Fibroblast of upper back skin (primary cell): ENCODE results near the gene PLOD3.
"Not testable (repeated sequence)": the region's sequence is repeated elsewhere in the genome, so short reads cannot be mapped to it uniquely, and the experiment has no call there.

Experiments
- DNase-seq: peaks from one replicate; pipeline ENCODE4 v3.0.0-alpha.2; 2013

The PLOD3 gene

DNA sequence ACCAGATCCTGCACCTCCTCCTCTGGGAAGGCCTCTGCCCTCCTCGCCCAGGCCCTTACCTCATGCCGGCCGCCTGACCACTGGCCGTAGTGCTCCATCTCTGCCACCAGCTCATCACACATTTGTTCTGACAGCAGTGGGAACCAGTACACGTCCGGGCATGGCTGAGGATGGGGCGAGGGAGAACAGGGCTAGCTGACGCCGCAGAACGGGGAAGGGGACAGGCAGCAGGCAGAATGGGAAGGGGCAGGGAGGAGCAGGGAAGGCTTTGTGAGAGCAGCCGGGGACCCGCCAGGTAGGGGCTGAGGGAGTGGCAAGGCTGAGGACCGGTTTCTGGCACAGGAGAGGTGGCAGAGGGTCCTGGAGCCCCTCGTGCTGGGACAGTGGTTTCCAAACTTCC is 8.6 kb downstream of the PLOD3 start:
- no peak for DNase-seq

DNA sequence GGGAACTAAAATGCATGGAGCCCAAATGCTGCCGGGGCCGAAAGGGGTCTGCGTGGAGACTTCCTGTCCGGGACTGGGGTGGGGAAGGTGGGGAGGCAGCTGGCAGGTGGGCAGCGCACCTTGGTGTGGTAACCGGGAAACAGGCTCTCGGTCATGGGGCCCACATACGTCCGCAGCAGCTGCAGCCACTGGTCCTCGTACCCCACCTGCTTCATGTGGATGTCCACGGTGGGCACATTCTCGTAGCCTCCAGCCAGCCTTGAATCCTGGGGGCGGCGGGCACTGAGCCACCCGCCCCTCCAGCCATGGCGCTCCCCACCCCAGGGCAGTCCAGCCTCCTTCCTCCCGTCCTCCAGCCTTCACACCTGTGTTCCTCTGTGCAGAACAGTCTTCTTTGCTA is 9.9 kb downstream of the PLOD3 start:
- DNase-seq, result no peak

DNA sequence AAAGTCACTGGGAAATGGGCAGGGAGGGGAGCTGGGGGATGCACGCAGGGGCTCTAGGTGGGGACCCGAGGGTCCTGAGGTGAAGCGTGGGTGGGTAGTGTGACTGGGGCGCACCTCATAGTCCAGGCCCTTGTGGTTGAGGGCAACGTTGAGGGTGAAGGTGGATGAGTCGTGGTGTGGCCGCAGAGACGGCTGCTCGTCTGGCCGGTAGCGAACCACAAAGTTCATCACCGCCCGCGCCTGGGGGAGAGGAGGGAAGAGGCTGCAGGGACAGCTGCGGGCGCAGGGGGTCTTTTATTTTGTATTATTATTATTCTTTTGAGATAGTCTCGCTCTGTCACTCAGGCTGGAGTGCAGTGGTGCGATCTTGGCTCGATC is 10.7 kb downstream of the PLOD3 start:
- DNase-seq, result no peak

DNA sequence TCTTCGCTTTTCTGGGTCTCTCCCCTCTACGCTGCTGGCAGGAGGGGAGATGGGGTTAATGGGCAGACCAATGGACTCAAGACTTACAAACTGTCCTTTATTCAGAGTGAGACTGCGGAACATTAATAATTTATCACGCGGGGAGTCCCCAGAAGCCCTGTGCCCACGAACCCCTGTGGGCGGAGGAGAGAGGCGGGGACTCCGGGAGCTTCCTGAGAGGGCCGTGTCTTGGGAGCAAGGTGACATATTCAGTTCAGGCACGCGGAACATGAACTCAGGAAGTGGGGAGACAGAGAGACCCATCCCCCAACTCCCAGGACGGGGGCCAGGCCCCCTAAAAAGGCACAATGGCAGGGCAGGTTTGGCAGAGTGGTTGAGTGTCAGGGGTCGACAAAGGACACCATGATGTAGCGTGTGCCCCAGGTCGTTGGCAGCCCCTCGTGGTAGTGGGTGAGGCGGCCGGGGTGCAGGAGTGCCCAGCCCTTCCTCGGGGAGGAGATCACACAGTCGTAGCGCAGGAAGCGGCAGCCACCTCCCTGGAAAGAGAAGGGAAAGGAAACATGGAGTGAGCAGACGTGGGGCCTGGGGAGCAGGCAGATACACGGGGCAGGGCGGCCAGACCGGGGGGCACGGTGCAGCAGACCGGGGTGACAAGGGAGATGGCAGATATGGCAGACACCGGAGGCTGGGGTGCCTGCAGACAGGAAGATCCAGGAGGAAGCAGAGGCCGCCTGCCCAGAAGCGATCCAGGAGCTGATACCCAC is 11.3 kb downstream of the PLOD3 start:
- no peak for DNase-seq

DNA sequence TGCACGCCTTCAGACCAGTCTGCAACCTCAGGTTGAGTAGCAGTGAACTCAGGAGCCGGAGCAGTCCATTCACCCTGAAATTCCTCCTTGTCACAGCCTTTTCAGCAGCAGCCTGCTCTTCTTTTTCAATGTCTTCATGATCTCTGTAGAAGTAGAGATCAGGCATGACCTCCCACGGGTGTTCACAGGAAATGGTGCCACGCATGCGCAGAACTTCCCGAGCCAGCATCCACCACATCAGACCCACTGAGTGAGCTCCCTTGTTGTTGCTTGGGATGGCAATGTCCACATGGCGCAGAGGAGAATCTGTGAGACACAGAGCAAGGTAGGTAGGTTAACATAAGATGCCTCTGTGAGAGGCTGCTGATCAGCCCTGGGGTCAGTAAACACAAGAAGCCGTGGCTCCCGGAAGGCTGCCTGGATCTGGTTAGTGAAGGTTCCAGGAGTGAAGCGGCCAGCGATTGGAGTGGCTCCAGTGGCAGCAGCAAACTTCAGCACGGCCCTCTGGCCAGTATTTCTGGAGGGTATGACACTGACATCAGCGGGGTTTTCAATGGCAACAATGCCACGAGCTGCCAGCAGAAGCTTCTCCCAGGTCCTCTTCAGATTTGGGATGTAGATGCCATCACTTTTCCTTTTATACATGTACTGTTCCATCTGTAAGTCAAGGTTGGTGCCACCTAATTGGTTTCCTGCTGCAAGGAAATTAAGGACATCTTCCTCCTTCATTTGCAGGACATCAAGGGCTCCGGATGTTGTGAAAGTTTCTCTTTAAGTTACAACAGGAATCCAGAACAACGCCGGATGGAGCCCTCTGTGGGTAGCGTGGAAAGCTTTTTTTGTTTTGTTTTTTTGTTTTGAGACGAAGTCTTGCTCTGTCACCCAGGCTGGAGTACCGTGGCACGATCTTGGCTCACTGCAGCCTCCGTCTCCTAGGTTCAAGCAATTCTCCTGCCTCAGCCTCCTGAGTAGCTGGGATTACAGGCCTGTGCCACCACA is 13.3 kb downstream of the PLOD3 start:
- not testable (repeated sequence) for DNase-seq

DNA sequence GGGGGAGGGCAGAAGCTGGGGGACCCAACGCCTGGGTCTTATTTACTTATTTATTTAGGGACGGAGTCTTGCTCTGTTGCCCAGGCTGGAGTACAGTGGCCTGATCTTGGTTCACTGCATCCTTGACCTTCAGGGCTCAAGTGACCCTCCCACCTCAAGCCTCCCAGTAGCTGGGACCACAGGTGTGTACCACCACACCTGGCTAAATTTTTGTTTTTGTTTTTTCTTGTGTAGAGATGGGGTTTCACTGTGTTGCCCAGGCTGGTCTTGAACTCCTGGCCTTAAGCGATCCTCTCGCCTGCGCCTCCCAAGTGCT is 14.8 kb downstream of the PLOD3 start:
- no peak for DNase-seq

DNA sequence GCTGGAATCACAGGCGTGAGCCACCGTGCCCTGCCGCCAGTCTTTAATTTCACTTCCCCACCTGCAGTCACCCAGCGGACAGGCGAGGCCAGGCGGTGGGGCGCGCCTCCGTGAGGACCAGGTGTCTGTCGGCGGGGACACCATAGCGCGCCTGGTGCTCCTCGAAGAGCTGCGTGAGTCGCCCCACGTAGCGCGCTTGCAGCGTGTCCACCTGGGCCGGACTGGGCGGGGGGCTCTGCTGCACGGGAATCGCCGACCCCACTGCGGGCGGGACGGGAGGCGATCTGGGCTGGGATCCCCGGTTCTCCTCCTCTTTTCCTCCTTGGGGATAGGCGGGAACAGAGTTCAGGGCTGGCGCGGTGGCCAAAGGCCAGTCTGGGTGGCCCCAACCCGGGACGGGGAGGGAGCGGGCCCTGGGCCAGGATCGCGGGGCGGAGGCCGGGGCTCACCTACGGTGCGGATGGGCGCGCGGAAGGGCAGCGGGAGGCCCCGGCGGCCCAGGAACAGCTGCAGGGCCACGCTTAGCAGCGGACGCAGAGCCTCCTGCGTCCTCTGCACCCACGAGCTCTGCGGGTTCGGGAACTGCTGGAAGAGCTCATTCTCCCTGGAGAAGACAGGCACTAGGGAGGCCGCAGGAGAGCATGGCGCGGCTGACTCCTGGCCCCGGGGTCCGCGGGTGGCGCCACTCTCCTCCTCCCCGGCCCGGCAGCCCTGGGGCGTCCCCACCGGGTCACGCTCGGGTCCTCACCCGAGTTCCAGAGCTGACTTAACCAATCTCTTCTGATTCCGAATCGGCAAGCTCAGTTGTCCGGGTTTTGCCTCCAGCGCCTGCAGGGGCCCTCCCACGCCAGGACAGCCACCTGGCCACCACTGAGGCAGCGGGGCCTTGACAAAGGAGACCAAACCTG is 15.4 kb downstream of the PLOD3 start:
- no peak for DNase-seq

DNA sequence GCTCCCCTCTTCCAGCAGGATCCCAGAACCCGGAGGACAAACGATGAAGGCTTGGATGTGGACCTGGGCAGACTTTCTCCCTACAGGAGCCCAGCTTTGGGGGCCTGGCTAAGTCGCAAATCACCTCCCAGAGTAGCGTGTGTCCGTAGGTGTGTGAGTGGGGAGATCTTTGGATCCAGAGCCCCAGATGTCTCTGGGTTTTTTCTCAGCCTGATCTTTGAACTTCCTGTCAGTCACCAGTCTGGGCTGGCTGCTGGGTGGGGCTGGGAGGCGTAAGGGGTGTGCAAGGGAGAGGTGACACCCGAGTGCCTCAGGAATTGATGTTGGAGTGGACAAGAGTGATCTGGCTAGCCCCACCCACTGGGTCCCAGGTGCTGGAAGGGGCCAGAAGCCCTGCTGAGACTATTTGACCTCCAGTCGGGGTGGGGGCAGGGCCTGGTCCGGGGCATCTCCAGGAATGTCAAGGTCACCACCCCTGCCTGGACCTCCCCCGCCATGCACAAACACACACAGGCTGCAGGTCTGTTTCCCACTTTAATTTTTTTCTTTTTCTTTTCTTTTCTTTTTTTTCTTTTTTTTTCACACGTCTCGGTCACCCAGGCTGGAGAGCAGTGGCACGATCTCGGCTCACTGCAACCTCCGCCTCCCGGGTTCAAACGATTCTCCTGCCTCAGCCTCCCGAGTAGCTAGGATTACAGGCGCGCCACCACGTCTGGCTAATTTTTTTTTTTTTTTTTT is 16.4 kb downstream of the PLOD3 start, which contains the start of gene MOGAT3:
Gene MOGAT3 (minus strand): TSS at position 175 of the 738 bp plus-strand sequence. CDS start 182 bp downstream, outside the sequence.
- no peak for DNase-seq

DNA sequence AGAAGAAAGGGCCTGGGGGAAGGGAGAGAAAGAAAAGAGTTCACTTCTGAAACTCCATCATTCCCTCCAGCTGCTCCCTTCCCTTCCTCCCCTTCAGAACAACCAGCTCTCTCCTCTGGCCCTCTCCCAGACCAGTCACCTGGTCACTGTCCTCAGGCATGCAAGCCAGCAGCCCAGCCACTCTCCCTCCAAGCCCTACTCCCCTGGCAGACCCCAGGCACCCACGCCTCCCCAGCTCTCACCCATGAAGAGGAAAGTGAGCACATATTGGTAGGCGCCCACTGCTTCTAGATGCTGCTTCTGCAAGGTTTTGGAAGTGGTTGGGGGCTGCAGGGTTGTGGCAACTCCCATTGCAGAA is 16.9 kb downstream of the PLOD3 start:
- DNase-seq, result no peak

DNA sequence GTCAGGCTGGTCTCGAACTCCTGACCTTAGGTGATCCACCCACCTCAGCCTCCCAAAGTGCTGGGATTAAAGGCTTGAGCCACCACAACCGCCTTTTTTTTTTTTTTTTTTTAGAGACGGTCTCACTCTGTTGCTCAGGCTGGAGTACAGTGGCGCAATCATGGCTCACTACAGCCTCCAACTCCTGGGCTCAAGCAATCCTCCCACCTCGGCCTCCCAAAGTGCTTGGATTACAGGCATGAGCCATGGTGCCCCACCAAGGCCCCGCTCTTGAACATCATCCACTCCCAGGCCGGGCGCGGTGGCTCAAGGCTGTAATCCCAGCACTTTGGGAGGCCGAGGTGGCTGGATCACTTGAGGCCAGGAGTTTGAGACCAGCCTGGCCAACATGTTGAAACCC is 17.9 kb downstream of the PLOD3 start:
- DNase-seq, result not testable (repeated sequence)

DNA sequence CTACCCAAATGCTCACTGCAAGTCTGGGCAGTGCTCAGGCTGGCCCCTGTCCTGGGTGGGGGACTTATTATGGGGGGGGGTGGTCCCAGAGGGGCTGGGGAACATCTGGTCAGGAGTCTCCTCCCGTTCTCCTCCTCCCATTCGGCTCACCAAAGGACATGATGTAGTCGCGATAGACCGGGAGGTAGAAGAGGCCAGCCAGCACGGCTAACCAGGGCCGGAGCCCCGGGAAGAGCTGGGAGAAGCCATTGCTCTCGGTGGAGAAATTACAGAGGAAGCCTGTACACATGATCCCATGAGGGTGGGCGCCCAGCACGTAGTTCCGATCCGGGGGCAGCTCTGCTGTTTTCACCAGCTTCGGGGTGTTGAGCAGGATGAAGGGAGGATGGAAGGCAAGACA is 18.9 kb downstream of the PLOD3 start:
- no peak for DNase-seq

DNA sequence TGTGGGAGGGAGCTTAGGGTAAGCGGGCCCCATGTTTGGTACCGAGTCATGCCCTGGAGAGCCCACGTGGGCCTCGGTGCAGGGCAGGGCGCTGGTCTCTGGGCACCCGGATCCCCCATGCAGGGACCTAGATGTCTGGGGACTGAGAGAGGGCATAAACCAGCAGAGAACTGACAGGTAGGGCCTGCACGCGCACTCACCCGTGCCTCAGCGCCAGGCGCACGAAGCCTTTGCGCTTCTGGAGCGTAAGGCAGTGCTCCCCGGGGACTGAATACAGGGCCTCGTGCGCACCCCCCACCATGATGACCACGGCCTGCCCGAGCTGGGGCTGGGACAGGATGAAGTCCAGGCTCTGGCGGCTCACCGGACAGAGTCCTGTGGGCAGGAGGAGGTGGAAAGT is 19.4 kb downstream of the PLOD3 start:
- no peak for DNase-seq

DNA sequence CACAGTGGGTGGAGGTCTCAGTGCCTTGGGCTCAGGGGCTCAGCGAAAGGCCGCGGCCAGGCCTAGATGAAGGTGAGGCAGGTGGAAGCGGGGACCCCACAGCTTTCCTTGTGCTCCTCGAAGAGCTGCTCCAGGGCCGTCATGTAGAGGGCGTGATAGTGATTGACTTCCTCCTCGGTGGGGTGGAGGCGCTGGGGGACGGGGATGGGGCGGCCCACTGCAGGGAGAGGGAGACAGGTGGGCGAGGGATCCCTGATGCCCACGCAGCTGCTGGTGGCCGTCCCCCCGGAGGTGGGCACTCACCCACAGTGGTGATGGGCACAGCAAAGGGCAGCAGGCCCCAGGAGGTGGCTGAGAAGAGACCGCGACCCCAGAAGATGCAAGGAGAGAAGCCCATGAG is 21.5 kb downstream of the PLOD3 start:
- DNase-seq, result no peak

DNA sequence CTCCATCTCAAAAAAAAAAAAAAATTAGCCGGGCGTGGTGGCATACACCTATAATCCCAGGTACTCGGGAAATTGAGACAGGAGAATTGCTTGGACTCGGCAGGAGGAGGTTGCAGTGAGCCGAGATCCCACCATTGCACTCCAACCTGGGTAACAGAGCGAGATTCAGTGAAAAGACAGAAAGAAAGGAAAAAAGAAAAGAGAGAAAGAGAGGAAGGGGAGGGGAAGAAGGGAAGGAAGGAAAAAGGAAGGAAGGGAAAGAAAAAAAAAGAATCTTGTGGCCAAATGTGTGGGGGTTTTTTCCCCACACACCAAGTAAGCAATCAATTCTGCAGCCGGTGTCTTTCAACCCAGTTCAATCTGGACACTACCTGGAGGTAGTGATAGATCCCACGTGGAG is 28.3 kb downstream of the PLOD3 start:
- no peak for DNase-seq

DNA sequence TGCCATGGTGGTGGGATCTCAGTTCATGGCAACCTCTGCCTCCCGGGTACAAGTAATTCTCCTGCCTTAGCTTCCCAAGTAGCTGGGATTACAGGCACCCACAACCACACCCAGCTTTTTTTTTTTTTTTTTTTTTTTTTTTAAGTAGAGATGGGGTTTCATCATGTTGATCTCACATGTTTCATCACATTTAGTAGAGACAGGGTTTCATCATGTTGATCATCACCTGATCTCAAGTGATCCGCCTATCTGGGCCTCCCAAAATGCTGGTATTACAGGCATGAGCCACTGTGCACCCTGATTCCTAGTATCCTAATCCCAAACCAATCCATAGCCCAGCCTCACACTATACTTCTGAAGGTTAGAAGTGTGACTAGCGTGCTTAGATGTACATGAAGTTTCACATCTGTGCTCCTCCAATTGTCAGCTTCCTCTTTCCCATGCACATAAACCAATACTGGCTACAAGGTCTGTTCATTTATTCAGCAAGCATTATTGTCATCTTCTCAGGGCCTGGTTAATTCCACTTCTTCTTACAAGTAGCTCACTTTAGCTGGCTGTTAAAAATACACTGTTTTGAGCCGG is 30.4 kb downstream of the PLOD3 start:
- no peak for DNase-seq

DNA sequence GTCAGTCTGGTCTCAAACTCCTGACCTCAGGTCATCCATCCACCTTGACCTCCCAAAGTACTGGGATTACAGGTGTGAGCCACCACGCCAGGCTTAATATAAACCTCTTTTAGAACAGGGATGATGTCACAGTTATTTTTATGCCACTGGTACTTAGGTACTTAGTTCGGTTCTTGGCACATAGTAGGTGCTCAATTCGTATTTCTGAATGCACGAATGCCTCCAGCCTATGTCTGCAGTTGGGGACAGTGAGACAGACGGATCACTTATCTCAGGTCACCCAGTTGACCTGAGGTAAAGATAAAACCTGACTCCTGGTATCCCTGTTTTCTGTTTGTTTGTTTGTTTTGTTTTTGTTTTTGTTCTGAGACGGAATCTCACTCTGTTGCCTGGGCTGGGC is 31.2 kb downstream of the PLOD3 start:
- DNase-seq, result no peak

DNA sequence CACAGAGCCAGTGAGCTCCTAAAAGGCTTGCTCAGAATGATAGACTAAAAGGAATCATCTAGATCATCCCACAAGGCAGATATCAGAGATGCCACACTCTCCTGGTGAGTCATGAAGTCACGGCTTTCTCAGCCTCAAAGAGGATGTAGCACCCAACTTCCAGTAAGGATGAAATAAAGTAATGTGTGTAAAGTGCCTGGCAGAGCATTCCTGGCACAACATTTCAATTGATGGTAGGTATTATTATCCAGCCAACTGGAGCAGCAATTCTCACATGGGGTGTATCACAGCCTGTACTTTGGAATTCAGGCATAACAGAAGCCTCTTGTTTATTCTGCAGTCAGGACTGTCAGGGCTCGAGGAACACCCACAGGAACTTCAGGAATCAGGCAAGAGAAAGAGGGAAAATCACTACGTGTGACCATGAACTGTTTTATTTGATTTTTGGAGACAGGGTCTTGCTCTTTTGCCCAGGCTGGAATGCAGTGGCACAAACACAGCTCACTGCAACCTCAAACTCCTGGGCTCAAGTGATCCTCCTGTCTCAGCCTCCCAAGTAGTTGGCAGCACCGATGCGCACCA is 32.0 kb downstream of the PLOD3 start:
- no peak for DNase-seq

DNA sequence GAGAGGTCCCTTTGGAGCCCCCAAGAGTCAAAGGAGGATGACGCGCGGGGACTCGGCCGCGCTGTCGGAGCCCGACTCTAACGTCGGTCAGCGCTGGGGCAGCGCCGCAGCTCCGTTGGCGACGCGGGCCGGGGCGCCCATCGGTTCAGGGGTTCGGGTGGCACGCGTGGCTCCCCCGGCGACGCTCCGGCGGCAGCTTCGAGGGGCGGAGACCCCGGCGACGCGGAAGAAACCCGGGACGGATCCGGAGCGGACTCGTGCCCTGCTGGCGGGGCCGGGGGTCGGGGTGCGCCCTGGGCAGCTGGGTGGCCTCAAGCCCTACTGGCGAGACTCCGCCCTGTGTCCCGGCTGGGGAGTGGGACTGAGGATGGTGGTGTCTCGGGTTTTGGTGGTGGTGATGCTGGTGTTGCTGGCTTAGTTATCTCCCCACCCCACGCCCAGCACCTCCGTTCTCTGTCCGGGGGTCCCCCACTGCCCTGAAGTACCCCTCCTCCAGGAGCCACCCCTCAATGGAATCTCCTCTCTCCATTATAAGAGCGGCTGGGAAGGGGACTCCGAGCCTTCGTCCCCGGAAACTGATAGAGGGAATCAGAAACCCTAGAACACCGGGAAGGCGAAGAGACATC is 37.1 kb downstream of the PLOD3 start, which contains the start of gene NAT16:
Gene NAT16 (minus strand): TSS at position 164 of the 626 bp plus-strand sequence. CDS start 5,486 bp downstream, outside the sequence.
- no peak for DNase-seq

DNA sequence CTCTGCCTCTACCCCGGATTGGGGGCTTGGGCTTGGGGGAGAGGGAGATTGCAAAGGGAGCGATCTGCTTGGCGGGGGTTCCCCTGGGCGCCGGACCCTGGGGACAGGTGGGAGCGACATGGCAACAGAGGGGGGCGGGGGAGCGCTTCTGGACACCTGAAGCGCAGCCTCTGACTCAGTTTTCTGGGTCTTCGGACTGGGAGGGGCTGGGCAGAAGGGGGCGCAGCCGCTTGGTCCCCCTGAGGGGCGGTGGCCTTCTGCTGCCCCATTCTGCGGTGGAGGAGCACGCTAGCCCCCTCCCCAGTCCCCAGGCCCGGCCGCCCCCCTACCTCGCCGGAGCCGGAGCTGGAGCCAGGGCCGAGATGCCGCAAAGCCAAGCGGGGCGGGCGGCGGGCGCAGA is 37.7 kb downstream of the PLOD3 start:
- DNase-seq, result no peak

DNA sequence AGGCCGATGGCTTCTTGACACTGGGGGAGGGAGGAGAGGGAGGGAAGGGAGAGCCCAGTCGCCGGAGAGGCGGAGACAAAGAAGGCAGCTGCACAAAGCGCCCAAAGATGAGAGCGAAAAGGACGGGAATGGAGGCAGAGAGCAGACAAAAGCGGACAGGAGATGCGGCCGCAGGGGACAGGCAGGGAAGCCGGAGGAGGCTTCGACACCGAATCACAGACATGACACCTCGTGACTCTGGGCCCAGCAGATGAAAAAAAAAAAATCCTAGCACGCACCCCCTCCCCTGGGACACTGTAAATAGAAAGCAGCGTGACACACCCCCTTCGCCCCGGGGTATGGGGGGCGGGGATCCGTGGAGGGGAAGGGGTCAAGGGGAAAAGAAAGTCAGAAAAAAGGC is 38.3 kb downstream of the PLOD3 start:
- DNase-seq, result no peak

DNA sequence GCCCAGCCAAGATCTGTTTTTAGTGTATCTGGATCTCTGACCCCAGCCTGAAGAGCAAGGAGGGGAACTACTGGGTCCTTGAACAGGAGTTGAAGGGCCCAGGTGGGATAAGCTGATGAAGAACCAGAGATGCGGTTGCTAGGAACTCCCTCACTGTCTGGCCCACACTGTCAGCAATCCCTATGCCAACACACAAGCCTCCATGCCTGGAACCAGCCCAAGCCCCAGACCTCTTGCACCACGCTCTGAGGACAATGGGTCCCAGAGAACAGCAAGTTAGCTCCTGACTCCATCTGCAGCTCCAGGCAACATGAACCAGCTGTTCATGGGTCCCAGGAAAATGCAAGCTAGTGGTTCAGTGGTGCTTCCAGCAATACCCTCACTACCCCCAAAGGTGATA is 39.7 kb downstream of the PLOD3 start:
- DNase-seq, result no peak
